GM19239 (cell line): ENCODE results near the gene NFATC4.
"Not testable (repeated sequence)": the region's sequence is repeated elsewhere in the genome, so short reads cannot be mapped to it uniquely, and the experiment has no call there.

ENCODE experiments used
- DNase-seq: peaks from one replicate; pipeline ENCODE4 v3.0.0; 2011; ENCODE audit warnings: low spot score; ENCODE audit not compliant: insufficient read length
- FAIRE-seq: peaks from 2 replicates; lab custom pipeline; 2011; peaks lifted over from hg19 to GRCh38; lab: Jason Lieb, UNC

NFATC4 gene

GRCh38 chr14:24338843-24339242, 29.1 kb upstream of the NFATC4 start:
- FAIRE-seq: no peak
- DNase-seq: no peak

- FAIRE-seq (peak; percentile 95), DNase-seq (peak; percentile 78)
These were observed 28.5 kb upstream of the NFATC4 start, which contains the start of gene RIPK3 for GRCh38 chr14:24339284-24340151. Gene RIPK3, minus strand, starts transcription at chr14:24339991. Its CDS starts 165 bp downstream, at chr14:24339826.

- no peak for DNase-seq
These were observed 27.4 kb upstream of the NFATC4 start for GRCh38 chr14:24340606-24341005.

GRCh38 chr14:24342889-24343288, 25.1 kb upstream of the NFATC4 start:
- FAIRE-seq (no peak), DNase-seq (no peak)

More at GRCh38 chr14:24340606-24341005, 27.4 kb upstream of the NFATC4 start:
- FAIRE-seq: no peak

GRCh38 chr14:24343795-24344660, 24.0 kb upstream of the NFATC4 start:
- DNase-seq (no peak), FAIRE-seq (no peak)

GRCh38 chr14:24347134-24347533, 20.9 kb upstream of the NFATC4 start:
- DNase-seq (no peak), FAIRE-seq (no peak)

GRCh38 chr14:24348186-24348585, 19.8 kb upstream of the NFATC4 start:
- no peak for FAIRE-seq
- no peak for DNase-seq

GRCh38 chr14:24349742-24350141, 18.2 kb upstream of the NFATC4 start:
- FAIRE-seq: no peak
- no peak for DNase-seq

GRCh38 chr14:24351517-24351916, 16.5 kb upstream of the NFATC4 start:
- DNase-seq: no peak
- no peak for FAIRE-seq

GRCh38 chr14:24353559-24354481, 14.2 kb upstream of the NFATC4 start:
- DNase-seq (no peak), FAIRE-seq (no peak)

GRCh38 chr14:24354482-24354825, 13.5 kb upstream of the NFATC4 start:
- FAIRE-seq, DNase-seq: not testable (repeated sequence)

- no peak for FAIRE-seq
- no peak for DNase-seq
These were observed 13.0 kb upstream of the NFATC4 start for GRCh38 chr14:24355009-24355408.

- FAIRE-seq: no peak
- no peak for DNase-seq
These were observed 11.8 kb upstream of the NFATC4 start for GRCh38 chr14:24356208-24356607.

- FAIRE-seq: no peak
- no peak for DNase-seq
These were observed 7.7 kb upstream of the NFATC4 start for GRCh38 chr14:24360281-24360680.

GRCh38 chr14:24361326-24361725, 6.7 kb upstream of the NFATC4 start:
- DNase-seq (no peak), FAIRE-seq (no peak)

- FAIRE-seq (no peak), DNase-seq (no peak)
These were observed 5.6 kb upstream of the NFATC4 start for GRCh38 chr14:24362241-24362960.

- FAIRE-seq (no peak), DNase-seq (no peak)
These were observed 4.6 kb upstream of the NFATC4 start for GRCh38 chr14:24363401-24363800.

GRCh38 chr14:24364841-24365240, 3.1 kb upstream of the NFATC4 start:
- DNase-seq: no peak
- FAIRE-seq: no peak

- peak; percentile 80 for FAIRE-seq
These were observed 2.2 kb upstream of the NFATC4 start for GRCh38 chr14:24365600-24366412.

More at GRCh38 chr14:24365600-24366412, 2.2 kb upstream of the NFATC4 start:
- peak; percentile 58 for DNase-seq
